Activated T-helper 17 cell treated with anti-CD3 and anti-CD28 coated beads, Interleukin-2, amount 50 U/mL, for 72 hours (primary cell): ENCODE data around the gene FAM209B. TPM values are rescaled to one million over a fixed set of nuclear protein-coding genes. Genes with fewer than 3 reads are reported as not detected.

Experiments used
- ATAC-seq: fragments of 150-1000 bp; cut with Tn5 transposase; replicated peaks from 2 replicates; pipeline ENCODE4 v1.10.0; 2021; ENCODE audit warnings: mild to moderate bottlenecking, moderate library complexity
- H3K27ac Mint-ChIP-seq: one replicate; pipeline ENCODE4 v1.8.0; 2022; ENCODE audit warnings: mixed read lengths
- H3K27me3 Mint-ChIP-seq: one replicate; pipeline ENCODE4 v1.8.0; 2022; ENCODE audit warnings: mixed read lengths
- H3K36me3 Mint-ChIP-seq: one replicate; pipeline ENCODE4 v1.8.0; 2022; ENCODE audit warnings: low read depth, mild to moderate bottlenecking, mixed read lengths
- H3K4me1 Mint-ChIP-seq: one replicate; pipeline ENCODE4 v1.8.0; 2022; ENCODE audit warnings: mixed read lengths
- H3K4me3 Mint-ChIP-seq: one replicate; pipeline ENCODE4 v1.8.0; 2022; ENCODE audit warnings: mild to moderate bottlenecking, mixed read lengths
- H3K9me3 Mint-ChIP-seq: one replicate; pipeline ENCODE4 v1.8.0; 2022; ENCODE audit warnings: mixed read lengths
- total RNA-seq, 2 donors: library from RNA; stranded (reverse); gene quantifications; one replicate each; pipeline ENCODE4 v1.2.3, GENCODE V29; 2022

Gene FAM209B
- total RNA-seq, 2 donors from 2014 or later: 0.74 to 1.5 TPM

GRCh38 chr20:56565511-56565910 lies 32.5 kb downstream of the FAM209B start:
- no peaks in the 10 kb centered on the region for H3K9me3 Mint-ChIP-seq
- no peaks in the 10 kb centered on the region for H3K4me1 Mint-ChIP-seq
- H3K4me3 Mint-ChIP-seq: no peak overlapping the region
- ATAC-seq: no peak
- H3K27ac Mint-ChIP-seq: no peak overlapping the region
- no peaks in the 10 kb centered on the region for H3K36me3 Mint-ChIP-seq
- H3K27me3 Mint-ChIP-seq: peaks cover 5% of the 10 kb centered on the region

GRCh38 chr20:56566621-56567020 lies 33.6 kb downstream of the FAM209B start:
- no peak overlapping the region for H3K27ac Mint-ChIP-seq
- H3K27me3 Mint-ChIP-seq: peaks cover 10% of the 10 kb centered on the region

DNA sequence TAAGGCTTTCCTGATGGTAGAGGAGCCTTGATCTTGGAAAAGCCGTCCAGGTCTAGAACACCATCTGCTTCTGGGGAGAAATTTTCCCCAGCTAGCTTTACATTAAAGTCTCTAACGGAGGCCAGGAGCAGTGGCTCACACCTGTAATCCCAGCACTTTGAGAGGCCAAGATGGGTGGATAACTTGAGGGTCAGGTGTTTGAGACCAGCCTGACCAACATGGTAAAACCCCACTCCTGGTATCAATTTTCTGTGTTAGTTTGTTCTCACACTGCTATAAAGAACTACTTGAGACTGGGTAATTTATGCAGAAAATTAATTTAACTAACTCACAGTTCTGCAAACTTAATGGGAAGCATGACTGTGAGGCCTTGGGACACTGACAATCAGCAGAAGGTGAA lies 37.8 kb downstream of the FAM209B start:
- ATAC-seq: no peak
- Mint-ChIP-seq H3K27me3 (peaks cover 27% of the 10 kb centered on the region), H3K27ac (no peak overlapping the region), H3K9me3 (no peaks in the 10 kb centered on the region), H3K4me1 (no peaks in the 10 kb centered on the region), H3K36me3 (no peaks in the 10 kb centered on the region), H3K4me3 (no peak overlapping the region)

More at GRCh38 chr20:56566621-56567020, 33.6 kb downstream of the FAM209B start:
- H3K36me3 Mint-ChIP-seq: no peaks in the 10 kb centered on the region
- H3K9me3 Mint-ChIP-seq: no peaks in the 10 kb centered on the region
- H3K4me1 Mint-ChIP-seq: no peaks in the 10 kb centered on the region
- ATAC-seq: no peak
- H3K4me3 Mint-ChIP-seq: no peak overlapping the region

DNA sequence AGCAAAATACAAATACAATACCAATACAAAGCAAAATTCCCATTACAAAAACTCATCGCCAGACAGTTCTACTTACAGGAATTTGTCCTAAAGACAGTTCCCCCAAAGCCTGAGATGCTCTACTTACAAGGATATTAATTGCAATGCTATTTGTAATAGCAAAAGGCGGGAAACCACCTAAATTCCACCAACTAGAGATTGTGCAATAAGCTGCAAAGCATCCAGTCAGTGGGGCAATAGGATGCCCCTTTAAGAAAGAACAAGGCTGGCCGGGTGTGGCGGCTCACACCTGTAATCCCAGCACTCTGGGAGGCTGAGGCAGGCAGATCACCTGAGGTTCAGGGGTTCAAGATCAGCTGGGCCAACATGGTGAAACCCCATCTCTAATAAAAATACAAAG lies 39.1 kb downstream of the FAM209B start:
- Mint-ChIP-seq H3K36me3 (no peaks in the 10 kb centered on the region), H3K4me3 (no peak overlapping the region), H3K27me3 (peaks cover 31% of the 10 kb centered on the region), H3K27ac (no peak overlapping the region), H3K9me3 (no peaks in the 10 kb centered on the region), H3K4me1 (no peaks in the 10 kb centered on the region)
- no peak for ATAC-seq

DNA sequence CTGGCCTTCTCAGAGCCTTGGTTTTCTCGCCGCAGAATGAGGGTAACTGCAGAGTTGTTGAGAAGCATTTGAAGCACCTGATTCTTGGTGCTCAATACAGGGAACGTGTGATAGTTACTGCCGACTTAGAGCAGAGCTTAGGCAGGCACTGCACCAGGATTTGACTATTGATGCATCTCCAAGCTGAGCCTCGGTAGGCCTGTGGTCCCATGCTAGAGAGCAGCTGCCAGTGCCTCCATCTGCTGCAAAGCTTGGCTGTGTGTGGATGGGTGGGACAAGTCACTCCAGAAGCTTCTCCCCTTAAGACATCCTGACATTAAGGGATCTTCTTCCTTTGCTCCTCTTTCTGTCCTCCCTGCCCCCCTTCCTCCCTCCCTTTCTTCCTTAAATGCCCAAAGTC lies 40.9 kb downstream of the FAM209B start:
- ATAC-seq: no peak
- H3K27ac Mint-ChIP-seq: no peak overlapping the region
- no peaks in the 10 kb centered on the region for H3K4me1 Mint-ChIP-seq
- H3K9me3 Mint-ChIP-seq: no peaks in the 10 kb centered on the region
- H3K4me3 Mint-ChIP-seq: no peak overlapping the region
- no peaks in the 10 kb centered on the region for H3K36me3 Mint-ChIP-seq
- H3K27me3 Mint-ChIP-seq: peaks cover 31% of the 10 kb centered on the region

DNA sequence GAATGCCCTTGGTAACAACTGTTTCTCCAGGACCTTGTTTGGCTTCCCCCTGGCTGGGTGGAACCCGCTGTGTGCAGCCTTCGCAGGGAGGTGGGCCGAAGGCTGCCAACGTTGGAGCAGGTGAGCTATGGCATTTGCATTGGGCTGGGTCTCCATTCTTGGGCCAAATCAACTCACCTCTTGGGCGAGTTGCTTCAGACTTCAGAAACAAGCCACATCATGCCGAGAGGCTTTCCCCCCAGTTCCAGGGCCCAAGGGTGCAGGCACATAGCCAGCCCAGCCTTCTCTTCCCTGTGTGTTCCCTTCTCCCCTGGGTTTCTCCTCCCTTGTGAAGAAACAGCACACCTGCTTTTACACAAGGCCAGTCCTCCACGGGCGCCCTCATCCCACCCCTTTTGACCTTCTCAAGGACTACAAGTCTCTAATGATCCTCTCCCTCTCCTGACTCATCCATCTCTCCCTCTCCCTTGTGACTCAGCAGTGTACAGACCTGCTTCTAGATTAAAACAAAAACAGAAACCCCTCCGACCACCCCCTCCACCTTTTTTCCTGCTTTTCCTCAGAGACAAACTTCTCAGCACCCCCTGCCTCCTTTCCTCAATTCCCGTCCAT lies 41.6 kb downstream of the FAM209B start:
- H3K4me3 Mint-ChIP-seq: no peak overlapping the region
- ATAC-seq: no peak
- no peaks in the 10 kb centered on the region for H3K9me3 Mint-ChIP-seq
- no peak overlapping the region for H3K27ac Mint-ChIP-seq
- H3K4me1 Mint-ChIP-seq: no peaks in the 10 kb centered on the region
- peaks cover 31% of the 10 kb centered on the region for H3K27me3 Mint-ChIP-seq
- H3K36me3 Mint-ChIP-seq: no peaks in the 10 kb centered on the region

DNA sequence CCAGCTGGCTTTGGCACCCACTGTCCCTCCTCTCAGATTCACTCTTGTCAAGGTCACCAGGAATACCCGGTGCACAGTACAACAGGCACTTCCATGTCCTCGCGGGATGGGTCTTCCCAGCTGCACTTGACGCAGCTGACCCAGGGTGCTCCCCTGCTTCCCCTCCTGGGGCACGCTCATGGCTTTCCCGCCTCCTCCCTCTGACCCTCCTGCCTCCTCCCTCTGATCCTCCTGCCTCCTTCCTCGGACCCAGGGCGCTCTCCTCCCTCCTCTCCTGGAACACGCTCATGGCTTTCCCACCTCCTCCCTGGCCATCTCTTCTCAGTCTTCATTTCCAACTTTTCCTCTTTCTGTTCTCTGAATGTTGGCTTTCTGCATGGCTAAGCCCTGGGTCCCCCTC lies 42.1 kb downstream of the FAM209B start:
- H3K4me3 Mint-ChIP-seq: no peak overlapping the region
- no peaks in the 10 kb centered on the region for H3K4me1 Mint-ChIP-seq
- peaks cover 27% of the 10 kb centered on the region for H3K27me3 Mint-ChIP-seq
- ATAC-seq: no peak
- H3K36me3 Mint-ChIP-seq: no peaks in the 10 kb centered on the region
- H3K27ac Mint-ChIP-seq: no peak overlapping the region
- no peaks in the 10 kb centered on the region for H3K9me3 Mint-ChIP-seq

GRCh38 chr20:56575961-56576360 lies 42.9 kb downstream of the FAM209B start:
- H3K4me1 Mint-ChIP-seq: no peaks in the 10 kb centered on the region
- no peak overlapping the region for H3K27ac Mint-ChIP-seq
- peaks cover 28% of the 10 kb centered on the region for H3K27me3 Mint-ChIP-seq
- no peak for ATAC-seq
- no peaks in the 10 kb centered on the region for H3K9me3 Mint-ChIP-seq
- no peak overlapping the region for H3K4me3 Mint-ChIP-seq
- no peaks in the 10 kb centered on the region for H3K36me3 Mint-ChIP-seq

DNA sequence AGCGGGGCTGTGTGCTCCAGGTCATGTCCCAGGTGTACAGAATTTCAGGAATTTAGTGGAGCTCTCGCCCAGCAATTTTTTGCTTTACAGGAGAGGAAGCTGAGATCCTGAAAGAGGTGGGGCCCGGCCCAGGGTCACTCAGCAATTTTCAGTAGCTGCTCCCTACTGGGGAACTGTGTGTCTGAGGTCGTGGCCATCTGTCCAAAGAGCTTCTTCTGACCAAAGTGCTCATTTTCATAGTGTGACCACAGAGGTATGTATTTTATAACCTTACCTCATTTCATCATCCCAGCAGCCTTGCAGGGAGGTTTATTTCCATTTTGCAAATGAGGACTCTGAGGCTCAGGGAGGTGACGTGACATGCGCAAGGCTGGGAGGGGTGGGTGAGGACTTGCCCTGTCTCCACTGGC lies 46.3 kb downstream of the FAM209B start:
- H3K27ac Mint-ChIP-seq: no peak overlapping the region
- ATAC-seq: no peak
- H3K4me3 Mint-ChIP-seq: no peak overlapping the region

DNA sequence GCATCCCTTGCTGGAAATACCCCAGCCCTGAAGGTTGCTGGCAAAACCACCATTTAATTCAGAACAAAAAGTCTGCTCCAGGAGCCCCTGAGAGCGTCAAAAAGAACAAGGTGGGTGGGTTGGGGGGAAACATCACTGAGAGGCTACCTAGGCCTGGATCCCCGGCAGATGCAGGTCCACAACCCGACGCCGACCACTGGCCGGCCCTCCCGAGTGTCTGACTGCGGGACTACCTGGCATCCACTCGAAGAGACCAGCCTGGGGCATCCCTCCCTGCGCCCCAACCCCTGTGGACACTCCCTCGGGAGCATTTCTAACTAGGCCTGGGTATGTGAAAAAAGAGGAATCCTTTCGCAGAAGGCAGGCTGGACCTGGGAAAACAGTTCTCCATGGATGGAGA lies 47.2 kb downstream of the FAM209B start:
- ATAC-seq: no peak
- H3K27ac Mint-ChIP-seq: no peak overlapping the region
- H3K4me3 Mint-ChIP-seq: no peak overlapping the region
- H3K9me3 Mint-ChIP-seq: no peaks in the 10 kb centered on the region
- no peaks in the 10 kb centered on the region for H3K36me3 Mint-ChIP-seq
- peaks cover 20% of the 10 kb centered on the region for H3K27me3 Mint-ChIP-seq
- H3K4me1 Mint-ChIP-seq: no peaks in the 10 kb centered on the region

More for the DNA sequence above, 46.3 kb downstream of the FAM209B start:
- Mint-ChIP-seq H3K36me3 (no peaks in the 10 kb centered on the region), H3K27me3 (peaks cover 26% of the 10 kb centered on the region), H3K9me3 (no peaks in the 10 kb centered on the region), H3K4me1 (no peaks in the 10 kb centered on the region)

DNA sequence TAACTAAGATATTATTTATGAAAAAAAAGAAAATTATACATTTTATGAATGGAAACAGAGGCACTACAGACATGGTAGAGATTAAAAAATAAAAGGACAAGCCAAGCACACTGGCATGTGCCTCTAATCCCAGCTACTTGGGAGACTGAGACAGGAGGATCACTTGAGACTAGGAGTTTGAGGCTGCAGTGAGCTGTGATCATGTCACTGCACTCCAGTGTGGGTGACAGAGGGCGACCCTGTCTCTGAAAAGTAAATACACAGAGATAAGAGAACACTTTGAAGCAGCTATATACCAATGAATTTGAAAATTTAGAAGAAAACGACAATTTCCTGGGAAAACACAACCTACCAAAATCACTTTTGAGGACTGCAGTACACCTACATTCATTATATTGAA lies 48.7 kb downstream of the FAM209B start:
- Mint-ChIP-seq H3K27ac (no peak overlapping the region), H3K27me3 (peaks cover 9% of the 10 kb centered on the region), H3K9me3 (no peaks in the 10 kb centered on the region), H3K4me1 (no peaks in the 10 kb centered on the region), H3K36me3 (no peaks in the 10 kb centered on the region), H3K4me3 (no peak overlapping the region)
- ATAC-seq: no peak

DNA sequence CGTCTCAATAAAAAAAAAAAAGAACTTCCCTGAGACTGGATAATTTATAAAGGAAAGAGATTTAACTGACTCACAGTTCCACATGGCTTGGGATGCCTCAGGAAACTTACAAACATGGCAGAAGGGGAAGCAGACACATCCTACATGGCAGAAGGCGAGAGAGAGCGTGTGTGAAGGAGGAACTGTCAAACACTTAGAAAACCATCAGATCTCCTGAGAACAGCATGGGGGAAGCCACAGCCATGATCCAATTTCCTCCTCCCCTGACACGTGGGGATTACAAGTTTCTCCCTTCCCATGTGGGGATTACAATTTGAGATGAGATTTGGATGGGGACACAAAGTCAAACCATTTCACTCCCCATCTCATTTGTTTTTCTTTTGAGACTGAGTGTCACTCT lies 49.5 kb downstream of the FAM209B start:
- Mint-ChIP-seq H3K4me1 (no peaks in the 10 kb centered on the region), H3K36me3 (no peaks in the 10 kb centered on the region), H3K9me3 (no peaks in the 10 kb centered on the region), H3K4me3 (no peak overlapping the region), H3K27me3 (peaks cover 9% of the 10 kb centered on the region), H3K27ac (no peak overlapping the region)
- ATAC-seq: no peak

DNA sequence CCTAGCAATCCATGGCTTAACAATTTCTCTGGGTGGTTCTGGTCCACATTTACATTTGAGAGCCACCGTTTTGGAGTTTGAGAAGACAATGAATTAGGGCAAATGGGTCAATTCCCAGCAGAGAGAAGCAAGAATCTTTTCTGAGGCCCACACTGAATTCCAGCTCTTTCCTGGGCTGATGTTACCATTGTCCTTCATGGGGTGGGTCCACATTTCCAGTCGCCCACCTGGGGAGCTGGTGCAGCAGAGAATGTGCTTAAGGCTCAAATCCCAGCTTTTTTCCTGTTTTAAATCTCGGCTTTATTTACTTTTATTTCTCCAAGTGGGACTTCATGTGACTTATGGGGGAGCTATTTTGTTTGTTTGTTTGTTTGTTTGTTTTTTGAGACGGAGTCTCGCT lies 51.9 kb downstream of the FAM209B start:
- no peak overlapping the region for H3K27ac Mint-ChIP-seq
- peaks cover 9% of the 10 kb centered on the region for H3K27me3 Mint-ChIP-seq
- H3K4me3 Mint-ChIP-seq: no peak overlapping the region
- ATAC-seq: no peak
- H3K4me1 Mint-ChIP-seq: no peaks in the 10 kb centered on the region
- H3K9me3 Mint-ChIP-seq: no peaks in the 10 kb centered on the region
- H3K36me3 Mint-ChIP-seq: no peaks in the 10 kb centered on the region
